HepG2 (cell line): ENCODE results near the gene FBXO7. TPM values are rescaled to one million over a fixed set of nuclear protein-coding genes. Genes with fewer than 3 reads are reported as not detected.
A peak's percentile ranks its signal among the peaks of the same experiment; 100 is the strongest.

Source experiments
- AKAP8 ChIP-seq: sonication (generic); formaldehyde crosslinking; IDR thresholded peaks from 2 replicates; pipeline ENCODE4 v1.5.1; 2020; ENCODE audit warnings: mild to moderate bottlenecking, missing genetic modification reagents
- CCDC6 ChIP-seq: sonication (generic); formaldehyde crosslinking; IDR thresholded peaks from 2 replicates; pipeline ENCODE4 v1.8.1; 2022; ENCODE audit warnings: mild to moderate bottlenecking, missing genetic modification reagents, moderate library complexity
- HNRNPLL ChIP-seq: fragments of 200-400 bp; formaldehyde crosslinking; IDR thresholded peaks from 2 replicates; pipeline ENCODE4 v1.6.1; 2017; ENCODE audit warnings: mild to moderate bottlenecking, low read depth, low read length; ENCODE audit not compliant: poor library complexity, severe bottlenecking
- KDM3A ChIP-seq: IDR thresholded peaks from 2 replicates; pipeline ENCODE4 v1.6.1; 2018; ENCODE audit warnings: low read depth, missing compliant biosample characterization
- KLF12 ChIP-seq: sonication (generic); formaldehyde crosslinking; IDR thresholded peaks from 2 replicates; pipeline ENCODE4 v1.4.0; 2020; ENCODE audit warnings: missing genetic modification reagents, borderline replicate concordance
- MIER3 ChIP-seq: IDR thresholded peaks from 2 replicates; pipeline ENCODE4 v1.6.1; 2016; ENCODE audit warnings: missing compliant biosample characterization, borderline replicate concordance
- PHF8 ChIP-seq: sonication (generic); formaldehyde crosslinking; IDR thresholded peaks from 2 replicates; pipeline ENCODE4 v1.5.0; 2020; ENCODE audit warnings: missing genetic modification reagents
- PITX1 ChIP-seq: sonication (generic); formaldehyde crosslinking; IDR thresholded peaks from 2 replicates; pipeline ENCODE4 v1.5.1; 2020; ENCODE audit warnings: mild to moderate bottlenecking, missing genetic modification reagents
- PPARG ChIP-seq: conservative IDR thresholded peaks from 2 replicates; pipeline ENCODE4 v1.6.1; 2016; ENCODE audit warnings: missing biosample characterization, missing genetic modification reagents
- RCOR2 ChIP-seq: IDR thresholded peaks from 2 replicates; pipeline ENCODE4 v1.6.1; 2016; ENCODE audit warnings: missing biosample characterization, missing genetic modification reagents
- SETDB1 ChIP-seq: sonication (generic); formaldehyde crosslinking; IDR thresholded peaks from 2 replicates; pipeline ENCODE4 v1.5.1; 2020; ENCODE audit warnings: missing genetic modification reagents, mild to moderate bottlenecking, borderline replicate concordance
- SMC3 ChIP-seq: IDR thresholded peaks from 2 replicates; pipeline ENCODE4 v1.6.1; 2011; ENCODE audit warnings: low read length, improper control_type of control experiment
- TCF12 ChIP-seq, 2 experiments: fragments of 450-650 bp in 1 of 2; sonication (generic) in 1 of 2; formaldehyde crosslinking in 1 of 2; IDR thresholded peaks; 2 replicates each; pipeline versions ENCODE4 v1.6.1 to v1.8.0; 2017 to 2022; ENCODE audit warnings: antibody characterized with exemption in 1 of 2, mild to moderate bottlenecking in 1 of 2, missing genetic modification reagents in 1 of 2, moderate library complexity in 1 of 2
- ZFP37 ChIP-seq: sonication (generic); formaldehyde crosslinking; IDR thresholded peaks from 2 replicates; pipeline ENCODE4 v1.4.0; 2020; ENCODE audit warnings: missing genetic modification reagents, borderline replicate concordance
- ZNF460 ChIP-seq: sonication (generic); formaldehyde crosslinking; IDR thresholded peaks from 2 replicates; pipeline ENCODE4 v1.5.1; 2020; ENCODE audit warnings: missing genetic modification reagents, mild to moderate bottlenecking, borderline replicate concordance
- ZNF652 ChIP-seq: IDR thresholded peaks from 2 replicates; pipeline ENCODE4 v1.6.1; 2016; ENCODE audit warnings: low read depth, borderline replicate concordance
- ZNF879 ChIP-seq: sonication (generic); formaldehyde crosslinking; IDR thresholded peaks from 2 replicates; pipeline ENCODE4 v1.8.1; 2023; ENCODE audit warnings: missing genetic modification reagents
- polyA plus RNA-seq, 8 experiments: library from polyadenylated mRNA; depleted of rRNA in 3 of 8; stranded (reverse) in 7 of 8; unstranded in 1 of 8; fragments of >200 nt; fragmentation: Illumina TruSeq in 4 of 8; extraction: Trizol in 4 of 8; gene quantifications; 2 replicates each; pipeline versions ENCODE4 v1.2.1 to v1.2.3, GENCODE V29; 2011 to 2016; ENCODE audit warnings: low read depth in 4 of 8, missing spikeins in 1 of 8, mixed read lengths in 1 of 8; ENCODE audit not compliant: insufficient read depth in 1 of 8
- total RNA-seq, 5 experiments: library from RNA; depleted of rRNA; stranded (reverse); fragments of >200 nt; fragmentation: Illumina TruSeq; extraction: Trizol; gene quantifications; 2 replicates each; pipeline ENCODE4 v1.2.3, GENCODE V29; 2016; ENCODE audit warnings: low read depth in 1 of 5
- TF ChIP-seq, protein P1 (sequence below): sonication (generic); formaldehyde crosslinking; IDR thresholded peaks from 2 replicates; pipeline ENCODE4 v1.4.0; 2020; ENCODE audit warnings: missing genetic modification reagents
- TF ChIP-seq, protein P2 (sequence below): sonication (generic); formaldehyde crosslinking; IDR thresholded peaks from 2 replicates; pipeline ENCODE4 v1.4.0; 2020; ENCODE audit warnings: low read depth, mild to moderate bottlenecking, missing genetic modification reagents
- TF ChIP-seq, protein P3 (sequence below): sonication (generic); formaldehyde crosslinking; IDR thresholded peaks from 2 replicates; pipeline ENCODE4 v1.4.0; 2020; ENCODE audit warnings: missing genetic modification reagents, borderline replicate concordance

Gene FBXO7
- total and polyA plus RNA-seq, 2 of the 13 experiments (the other 11 are each of a cell fraction or from before 2014, with no cell fraction given), result 105 to 172 TPM

DNA sequence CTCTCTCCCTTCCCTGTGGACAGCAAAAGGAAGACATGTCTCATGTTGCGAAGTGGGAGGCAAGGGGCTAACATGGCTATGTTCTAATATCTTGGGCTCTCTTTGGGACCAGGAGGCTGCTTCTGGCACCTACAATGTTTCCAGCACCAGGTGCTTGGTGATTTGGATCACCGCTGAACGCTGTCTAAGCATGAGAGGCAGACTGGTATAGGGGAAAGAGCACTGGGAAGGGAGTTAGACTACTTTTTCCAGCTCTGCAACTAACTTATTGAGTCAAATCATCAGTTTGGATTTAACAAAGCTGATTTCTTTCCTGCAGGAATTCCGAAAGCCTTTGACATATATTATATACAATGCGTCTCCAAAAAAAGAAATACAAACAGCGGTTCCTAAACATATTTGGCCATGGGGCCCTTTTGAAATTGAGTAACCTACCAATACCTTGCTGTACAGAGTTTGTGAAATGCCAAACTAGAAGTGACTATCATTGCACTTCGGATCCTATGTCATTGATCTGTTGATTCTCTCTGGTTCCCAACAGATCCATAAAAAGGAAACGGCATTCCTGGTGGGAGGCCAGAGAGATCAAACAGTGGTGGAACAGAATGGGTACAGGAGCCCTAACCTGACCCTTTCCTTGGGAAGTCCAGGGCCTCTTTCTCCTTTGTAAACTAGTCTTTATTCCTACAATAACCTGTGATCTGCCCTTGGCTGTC lies 37.8 kb downstream of the FBXO7 start (continued):
- peak; percentile 35; the same call in 1 of the 2 replicates for TF ChIP-seq SMC3
- TF ChIP-seq, protein P1, sequence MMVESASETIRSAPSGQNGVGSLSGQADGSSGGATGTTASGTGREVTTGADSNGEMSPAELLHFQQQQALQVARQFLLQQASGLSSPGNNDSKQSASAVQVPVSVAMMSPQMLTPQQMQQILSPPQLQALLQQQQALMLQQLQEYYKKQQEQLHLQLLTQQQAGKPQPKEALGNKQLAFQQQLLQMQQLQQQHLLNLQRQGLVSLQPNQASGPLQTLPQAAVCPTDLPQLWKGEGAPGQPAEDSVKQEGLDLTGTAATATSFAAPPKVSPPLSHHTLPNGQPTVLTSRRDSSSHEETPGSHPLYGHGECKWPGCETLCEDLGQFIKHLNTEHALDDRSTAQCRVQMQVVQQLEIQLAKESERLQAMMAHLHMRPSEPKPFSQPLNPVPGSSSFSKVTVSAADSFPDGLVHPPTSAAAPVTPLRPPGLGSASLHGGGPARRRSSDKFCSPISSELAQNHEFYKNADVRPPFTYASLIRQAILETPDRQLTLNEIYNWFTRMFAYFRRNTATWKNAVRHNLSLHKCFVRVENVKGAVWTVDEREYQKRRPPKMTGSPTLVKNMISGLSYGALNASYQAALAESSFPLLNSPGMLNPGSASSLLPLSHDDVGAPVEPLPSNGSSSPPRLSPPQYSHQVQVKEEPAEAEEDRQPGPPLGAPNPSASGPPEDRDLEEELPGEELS, result peak; percentile 83
- peak; percentile 87 for TF ChIP-seq PPARG (CRISPR knock-in tag)
- TF ChIP-seq, protein P2, sequence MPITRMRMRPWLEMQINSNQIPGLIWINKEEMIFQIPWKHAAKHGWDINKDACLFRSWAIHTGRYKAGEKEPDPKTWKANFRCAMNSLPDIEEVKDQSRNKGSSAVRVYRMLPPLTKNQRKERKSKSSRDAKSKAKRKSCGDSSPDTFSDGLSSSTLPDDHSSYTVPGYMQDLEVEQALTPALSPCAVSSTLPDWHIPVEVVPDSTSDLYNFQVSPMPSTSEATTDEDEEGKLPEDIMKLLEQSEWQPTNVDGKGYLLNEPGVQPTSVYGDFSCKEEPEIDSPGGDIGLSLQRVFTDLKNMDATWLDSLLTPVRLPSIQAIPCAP (CRISPR knock-in tag), result no peak
- no peak for TF ChIP-seq ZFP37 (CRISPR knock-in tag)
- TF ChIP-seq TCF12 (IDR thresholded peaks at IDR 0.05), result no peak
- TF ChIP-seq TCF12 (CRISPR knock-in tag; IDR thresholded peaks at IDR 0.05), result peak; percentile 95
- TF ChIP-seq CCDC6, result 0 out of 2 replicates have a peak, but pooled peaks have one; percentile 25
- TF ChIP-seq SETDB1, result 0 out of 2 replicates have a peak, but pooled peaks have one; percentile 38
- no peak for TF ChIP-seq KLF12 (CRISPR knock-in tag)
- TF ChIP-seq HNRNPLL, result no peak
- TF ChIP-seq ZNF879 (CRISPR knock-in tag), result no peak
- TF ChIP-seq RCOR2 (CRISPR knock-in tag), result peak; percentile 40; the same call in 1 of the 2 replicates
- TF ChIP-seq PITX1, result peak; percentile 89
- TF ChIP-seq ZNF460 (CRISPR knock-in tag), result no peak; the same call in 1 of the 2 replicates
- no peak for TF ChIP-seq AKAP8 (CRISPR knock-in tag)
- no peak for TF ChIP-seq PHF8 (CRISPR knock-in tag)
- TF ChIP-seq, protein P3, sequence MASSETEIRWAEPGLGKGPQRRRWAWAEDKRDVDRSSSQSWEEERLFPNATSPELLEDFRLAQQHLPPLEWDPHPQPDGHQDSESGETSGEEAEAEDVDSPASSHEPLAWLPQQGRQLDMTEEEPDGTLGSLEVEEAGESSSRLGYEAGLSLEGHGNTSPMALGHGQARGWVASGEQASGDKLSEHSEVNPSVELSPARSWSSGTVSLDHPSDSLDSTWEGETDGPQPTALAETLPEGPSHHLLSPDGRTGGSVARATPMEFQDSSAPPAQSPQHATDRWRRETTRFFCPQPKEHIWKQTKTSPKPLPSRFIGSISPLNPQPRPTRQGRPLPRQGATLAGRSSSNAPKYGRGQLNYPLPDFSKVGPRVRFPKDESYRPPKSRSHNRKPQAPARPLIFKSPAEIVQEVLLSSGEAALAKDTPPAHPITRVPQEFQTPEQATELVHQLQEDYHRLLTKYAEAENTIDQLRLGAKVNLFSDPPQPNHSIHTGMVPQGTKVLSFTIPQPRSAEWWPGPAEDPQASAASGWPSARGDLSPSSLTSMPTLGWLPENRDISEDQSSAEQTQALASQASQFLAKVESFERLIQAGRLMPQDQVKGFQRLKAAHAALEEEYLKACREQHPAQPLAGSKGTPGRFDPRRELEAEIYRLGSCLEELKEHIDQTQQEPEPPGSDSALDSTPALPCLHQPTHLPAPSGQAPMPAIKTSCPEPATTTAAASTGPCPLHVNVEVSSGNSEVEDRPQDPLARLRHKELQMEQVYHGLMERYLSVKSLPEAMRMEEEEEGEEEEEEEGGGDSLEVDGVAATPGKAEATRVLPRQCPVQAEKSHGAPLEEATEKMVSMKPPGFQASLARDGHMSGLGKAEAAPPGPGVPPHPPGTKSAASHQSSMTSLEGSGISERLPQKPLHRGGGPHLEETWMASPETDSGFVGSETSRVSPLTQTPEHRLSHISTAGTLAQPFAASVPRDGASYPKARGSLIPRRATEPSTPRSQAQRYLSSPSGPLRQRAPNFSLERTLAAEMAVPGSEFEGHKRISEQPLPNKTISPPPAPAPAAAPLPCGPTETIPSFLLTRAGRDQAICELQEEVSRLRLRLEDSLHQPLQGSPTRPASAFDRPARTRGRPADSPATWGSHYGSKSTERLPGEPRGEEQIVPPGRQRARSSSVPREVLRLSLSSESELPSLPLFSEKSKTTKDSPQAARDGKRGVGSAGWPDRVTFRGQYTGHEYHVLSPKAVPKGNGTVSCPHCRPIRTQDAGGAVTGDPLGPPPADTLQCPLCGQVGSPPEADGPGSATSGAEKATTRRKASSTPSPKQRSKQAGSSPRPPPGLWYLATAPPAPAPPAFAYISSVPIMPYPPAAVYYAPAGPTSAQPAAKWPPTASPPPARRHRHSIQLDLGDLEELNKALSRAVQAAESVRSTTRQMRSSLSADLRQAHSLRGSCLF (CRISPR knock-in tag), result no peak
- peak; percentile 46; the same call in 1 of the 2 replicates for TF ChIP-seq MIER3 (CRISPR knock-in tag)
- no peak for TF ChIP-seq KDM3A (CRISPR knock-in tag)
- TF ChIP-seq ZNF652 (CRISPR knock-in tag), result no peak
